ENCODE measurements around the gene SMAP2.
"Not testable (repeated sequence)": the region's sequence is repeated elsewhere in the genome, so short reads cannot be mapped to it uniquely, and the experiment has no call there.

SMAP2 gene

GRCh38 chr1:40373323-40374283 is at the start of gene SMAP2:
Gene SMAP2 (plus strand): TSS chr1:40373727. CDS start chr1:40374121, 394 bp downstream.
- DNase-seq: peak; percentile 98

GRCh38 chr1:40331403-40331802 is 42.1 kb upstream of the SMAP2 start:
- DNase-seq: not testable (repeated sequence)

GRCh38 chr1:40332695-40333094 is 40.8 kb upstream of the SMAP2 start:
- DNase-seq: no peak

- no peak for DNase-seq
Measured at GRCh38 chr1:40337443-40337842, 36.1 kb upstream of the SMAP2 start.

GRCh38 chr1:40338745-40339419 is 34.6 kb upstream of the SMAP2 start:
- peak; percentile 92 for DNase-seq

GRCh38 chr1:40339420-40340323 is 33.9 kb upstream of the SMAP2 start:
- no peak for DNase-seq

- DNase-seq: no peak
Measured at GRCh38 chr1:40341491-40342380, 31.8 kb upstream of the SMAP2 start.

GRCh38 chr1:40342381-40342717 is 31.2 kb upstream of the SMAP2 start:
- not testable (repeated sequence) for DNase-seq

GRCh38 chr1:40344597-40344996 is 28.9 kb upstream of the SMAP2 start:
- DNase-seq: peak; percentile 69

- DNase-seq: no peak
Measured at GRCh38 chr1:40350391-40350790, 23.1 kb upstream of the SMAP2 start.

GRCh38 chr1:40351124-40351523 is 22.4 kb upstream of the SMAP2 start:
- DNase-seq: no peak

- no peak for DNase-seq
Measured at GRCh38 chr1:40352126-40352525, 21.4 kb upstream of the SMAP2 start.

GRCh38 chr1:40353082-40353481 is 20.4 kb upstream of the SMAP2 start:
- no peak for DNase-seq

GRCh38 chr1:40357625-40358024 is 15.9 kb upstream of the SMAP2 start:
- no peak for DNase-seq

- DNase-seq: no peak
Measured at GRCh38 chr1:40360631-40361030, 12.9 kb upstream of the SMAP2 start.

- DNase-seq: no peak
Measured at GRCh38 chr1:40361201-40361600, 12.3 kb upstream of the SMAP2 start.

- DNase-seq: no peak
Measured at GRCh38 chr1:40361637-40362036, 11.9 kb upstream of the SMAP2 start.

GRCh38 chr1:40362199-40362598 is 11.3 kb upstream of the SMAP2 start:
- DNase-seq: no peak

- DNase-seq: no peak
Measured at GRCh38 chr1:40362699-40363098, 10.8 kb upstream of the SMAP2 start.

- peak; percentile 34 for DNase-seq
Measured at GRCh38 chr1:40363721-40364120, 9.8 kb upstream of the SMAP2 start.

- peak; percentile 82 for DNase-seq
Measured at GRCh38 chr1:40371707-40372258, 1.7 kb upstream of the SMAP2 start.

Measured in NCI-H82 (cell line).